ENCODE results near the gene AFF3. TPM values are rescaled to one million over a fixed set of nuclear protein-coding genes. Genes with fewer than 3 reads are reported as not detected.

AFF3 gene
- total RNA-seq, 1 experiment from 2014 or later, result 0.61 TPM

GRCh38 chr2:99619151-99619550 lies 523.2 kb downstream of the AFF3 start:
- intact Hi-C loops (cut with micrococcal nuclease), result no loop called here
- no peak overlapping the region for H3K27ac ChIP-seq (ENCODE audit: low read depth, low read length)
- POLR2A ChIA-PET, result no interaction called here
- no peaks in the 10 kb centered on the region for H4K20me1 ChIP-seq (ENCODE audit: insufficient read depth)
- 0 out of 2 replicates have a peak, but pooled peaks cover 5% of the 10 kb centered on the region for H3K27me3 ChIP-seq (ENCODE audit: insufficient read depth, low read length)
- no peak overlapping the region for H3K4me2 ChIP-seq (ENCODE audit: low read length)
- BruUV-seq (replicated peaks), result no TSS peak
- H3K4me1 ChIP-seq (ENCODE audit: control insufficient read depth in 1 of 2, insufficient read depth in 2 of 2, low read length in 2 of 2), result no peaks in the 10 kb centered on the region
- RAD21 ChIA-PET (ENCODE audit: low non-redundant PET in 1 of 2, low total read pairs in 2 of 2, uncharacterized antibody in 2 of 2, unreplicated experiment in 2 of 2), result no interaction called here
- no peaks in the 10 kb centered on the region for H3K79me2 ChIP-seq (ENCODE audit: insufficient read depth, low read length)
- ATAC-seq (no peak), DNase-seq (ENCODE audit: low read depth, low spot score) (no peak)
- no peaks in the 10 kb centered on the region for H3K9me2 ChIP-seq (ENCODE audit: insufficient read depth)
- CTCF ChIA-PET, result no interaction called here
- TF ChIP-seq EGR1 (IDR thresholded peaks at IDR 0.05; ENCODE audit: low read depth) (no peak), EZH2phosphoT487 (IDR thresholded peaks at IDR 0.05; ENCODE audit: borderline replicate concordance) (no peak), ZFX (IDR thresholded peaks at IDR 0.05) (no peak), CBX3 (IDR thresholded peaks at IDR 0.05; ENCODE audit: low read depth) (no peak), EZH2 (IDR thresholded peaks at IDR 0.05) (no peak), FOSL1 (IDR thresholded peaks at IDR 0.05; ENCODE audit: low read depth) (no peak), YY1 (IDR thresholded peaks at IDR 0.05; ENCODE audit: extremely low read depth, insufficient replicate concordance, low read depth, low read length) (no peak), MAX (IDR thresholded peaks at IDR 0.05) (no peak), RAD21 (IDR thresholded peaks at IDR 0.05; ENCODE audit: low read depth) (no peak), ZNF274 (IDR thresholded peaks at IDR 0.05; ENCODE audit: low read depth, low read length) (no peak), SRF (IDR thresholded peaks at IDR 0.05; ENCODE audit: low read depth) (no peak), CEBPB (IDR thresholded peaks at IDR 0.05; ENCODE audit: low read depth) (no peak), JUND (IDR thresholded peaks at IDR 0.05) (no peak), TCF7L2 (IDR thresholded peaks at IDR 0.05; ENCODE audit: borderline replicate concordance, extremely low read depth, insufficient read depth, insufficient read length) (no peak), POLR2AphosphoS5 (IDR thresholded peaks at IDR 0.05; ENCODE audit: low read depth, low read length) (no peak)
- TF ChIP-seq, protein P1, sequence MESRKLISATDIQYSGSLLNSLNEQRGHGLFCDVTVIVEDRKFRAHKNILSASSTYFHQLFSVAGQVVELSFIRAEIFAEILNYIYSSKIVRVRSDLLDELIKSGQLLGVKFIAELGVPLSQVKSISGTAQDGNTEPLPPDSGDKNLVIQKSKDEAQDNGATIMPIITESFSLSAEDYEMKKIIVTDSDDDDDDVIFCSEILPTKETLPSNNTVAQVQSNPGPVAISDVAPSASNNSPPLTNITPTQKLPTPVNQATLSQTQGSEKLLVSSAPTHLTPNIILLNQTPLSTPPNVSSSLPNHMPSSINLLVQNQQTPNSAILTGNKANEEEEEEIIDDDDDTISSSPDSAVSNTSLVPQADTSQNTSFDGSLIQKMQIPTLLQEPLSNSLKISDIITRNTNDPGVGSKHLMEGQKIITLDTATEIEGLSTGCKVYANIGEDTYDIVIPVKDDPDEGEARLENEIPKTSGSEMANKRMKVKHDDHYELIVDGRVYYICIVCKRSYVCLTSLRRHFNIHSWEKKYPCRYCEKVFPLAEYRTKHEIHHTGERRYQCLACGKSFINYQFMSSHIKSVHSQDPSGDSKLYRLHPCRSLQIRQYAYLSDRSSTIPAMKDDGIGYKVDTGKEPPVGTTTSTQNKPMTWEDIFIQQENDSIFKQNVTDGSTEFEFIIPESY (IDR thresholded peaks at IDR 0.05; ENCODE audit: extremely low read depth, insufficient replicate concordance, low read length), result no peak
- TF ChIP-seq, protein P2, sequence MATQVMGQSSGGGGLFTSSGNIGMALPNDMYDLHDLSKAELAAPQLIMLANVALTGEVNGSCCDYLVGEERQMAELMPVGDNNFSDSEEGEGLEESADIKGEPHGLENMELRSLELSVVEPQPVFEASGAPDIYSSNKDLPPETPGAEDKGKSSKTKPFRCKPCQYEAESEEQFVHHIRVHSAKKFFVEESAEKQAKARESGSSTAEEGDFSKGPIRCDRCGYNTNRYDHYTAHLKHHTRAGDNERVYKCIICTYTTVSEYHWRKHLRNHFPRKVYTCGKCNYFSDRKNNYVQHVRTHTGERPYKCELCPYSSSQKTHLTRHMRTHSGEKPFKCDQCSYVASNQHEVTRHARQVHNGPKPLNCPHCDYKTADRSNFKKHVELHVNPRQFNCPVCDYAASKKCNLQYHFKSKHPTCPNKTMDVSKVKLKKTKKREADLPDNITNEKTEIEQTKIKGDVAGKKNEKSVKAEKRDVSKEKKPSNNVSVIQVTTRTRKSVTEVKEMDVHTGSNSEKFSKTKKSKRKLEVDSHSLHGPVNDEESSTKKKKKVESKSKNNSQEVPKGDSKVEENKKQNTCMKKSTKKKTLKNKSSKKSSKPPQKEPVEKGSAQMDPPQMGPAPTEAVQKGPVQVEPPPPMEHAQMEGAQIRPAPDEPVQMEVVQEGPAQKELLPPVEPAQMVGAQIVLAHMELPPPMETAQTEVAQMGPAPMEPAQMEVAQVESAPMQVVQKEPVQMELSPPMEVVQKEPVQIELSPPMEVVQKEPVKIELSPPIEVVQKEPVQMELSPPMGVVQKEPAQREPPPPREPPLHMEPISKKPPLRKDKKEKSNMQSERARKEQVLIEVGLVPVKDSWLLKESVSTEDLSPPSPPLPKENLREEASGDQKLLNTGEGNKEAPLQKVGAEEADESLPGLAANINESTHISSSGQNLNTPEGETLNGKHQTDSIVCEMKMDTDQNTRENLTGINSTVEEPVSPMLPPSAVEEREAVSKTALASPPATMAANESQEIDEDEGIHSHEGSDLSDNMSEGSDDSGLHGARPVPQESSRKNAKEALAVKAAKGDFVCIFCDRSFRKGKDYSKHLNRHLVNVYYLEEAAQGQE (IDR thresholded peaks at IDR 0.05; ENCODE audit: low read depth), result no peak
- H3K36me3 ChIP-seq (ENCODE audit: control insufficient read depth in 1 of 2, insufficient read depth in 2 of 2, low read length in 2 of 2), result no peaks in the 10 kb centered on the region
- no peaks in the 10 kb centered on the region for H3K9me3 ChIP-seq (ENCODE audit: control insufficient read depth in 1 of 2, insufficient read depth in 1 of 2, low read depth in 1 of 2, low read length in 2 of 2)
- H3K9ac ChIP-seq (ENCODE audit: low read length), result no peak overlapping the region
- H2AFZ ChIP-seq (ENCODE audit: low read depth, low read length, poor library complexity, severe bottlenecking), result no peak overlapping the region
- H3K4me3 ChIP-seq (replicated peaks in 1 of 2; ENCODE audit: low read depth in 1 of 2, low read length in 2 of 2), result no peak overlapping the region

Data from HCT116 (cell line).